Calu3 (cell line): Measurements from ENCODE around the gene UBE2J2. TPM values are rescaled to one million over a fixed set of nuclear protein-coding genes. Genes with fewer than 3 reads are reported as not detected.

Experiments
- BruUV-seq: library from RNA; stranded (reverse); fragments of 400-500 nt; replicated peaks from 2 replicates; lab custom pipeline; 2021; lab: Mats Ljungman, UMichigan
- CTCF ChIA-PET: fragments of 300-600 bp; sonication (Branson Sonifier 250); formaldehyde crosslinking; loops from one replicate; lab custom pipeline; 2022; ENCODE audit warnings: antibody characterized with exemption; lab: Charles Lee
- DNase-seq: peaks from one replicate; pipeline ENCODE4 v3.0.0; 2022
- H3K27ac Mint-ChIP-seq: one replicate; pipeline ENCODE4 v1.8.0; 2022; ENCODE audit warnings: mixed read lengths; ENCODE audit not compliant: unreplicated experiment
- H3K27me3 Mint-ChIP-seq: one replicate; pipeline ENCODE4 v1.8.0; 2022; ENCODE audit warnings: mixed read lengths; ENCODE audit not compliant: unreplicated experiment
- H3K36me3 Mint-ChIP-seq: one replicate; pipeline ENCODE4 v1.8.0; 2022; ENCODE audit warnings: mild to moderate bottlenecking, moderate library complexity, mixed read lengths; ENCODE audit not compliant: insufficient read depth, unreplicated experiment
- H3K4me1 Mint-ChIP-seq: one replicate; pipeline ENCODE4 v1.8.0; 2022; ENCODE audit warnings: mild to moderate bottlenecking, low read depth, mixed read lengths; ENCODE audit not compliant: unreplicated experiment
- H3K4me3 Mint-ChIP-seq: one replicate; pipeline ENCODE4 v1.8.0; 2022; ENCODE audit warnings: mild to moderate bottlenecking, low read depth, moderate library complexity, mixed read lengths; ENCODE audit not compliant: unreplicated experiment
- H3K9me3 Mint-ChIP-seq: one replicate; pipeline ENCODE4 v1.8.0; 2022; ENCODE audit warnings: low read depth, mixed read lengths; ENCODE audit not compliant: unreplicated experiment
- CTCF ChIP-seq: fragments of 200-600 bp; IDR thresholded peaks from one replicate; pipeline ENCODE4 v1.8.0; 2022; ENCODE audit warnings: antibody characterized with exemption; ENCODE audit not compliant: unreplicated experiment
- intact Hi-C: fragments of 100-400 bp; cut with micrococcal nuclease; formaldehyde crosslinking; loops from one replicate; pipeline ENCODE4 v1.10.0; 2022; ENCODE audit not compliant: unreplicated experiment
- total RNA-seq: library from RNA; stranded (reverse); gene quantifications from 2 replicates; pipeline ENCODE4 v1.2.3, GENCODE V29; 2022

The UBE2J2 gene
- total RNA-seq, 1 experiment from 2014 or later, result 45.6 TPM

GRCh38 chr1:1220197-1220596 is 53.5 kb downstream of the UBE2J2 start:
- CTCF ChIA-PET, result no interaction called here
- DNase-seq, result no peak
- H3K27ac Mint-ChIP-seq, result no peak overlapping the region
- no peaks in the 10 kb centered on the region for H3K9me3 Mint-ChIP-seq
- no peak overlapping the region for H3K4me3 Mint-ChIP-seq
- H3K27me3 Mint-ChIP-seq, result no peaks in the 10 kb centered on the region
- no peaks in the 10 kb centered on the region for H3K4me1 Mint-ChIP-seq
- H3K36me3 Mint-ChIP-seq, result peaks cover 53% of the 10 kb centered on the region
- intact Hi-C loops, result no loop called here
- no TSS peak for BruUV-seq
- no peak for TF ChIP-seq CTCF

- no TSS peak for BruUV-seq
- no peak overlapping the region for H3K27ac Mint-ChIP-seq
- H3K4me1 Mint-ChIP-seq, result no peaks in the 10 kb centered on the region
Observed at GRCh38 chr1:1219341-1219740, 54.3 kb downstream of the UBE2J2 start.

DNA sequence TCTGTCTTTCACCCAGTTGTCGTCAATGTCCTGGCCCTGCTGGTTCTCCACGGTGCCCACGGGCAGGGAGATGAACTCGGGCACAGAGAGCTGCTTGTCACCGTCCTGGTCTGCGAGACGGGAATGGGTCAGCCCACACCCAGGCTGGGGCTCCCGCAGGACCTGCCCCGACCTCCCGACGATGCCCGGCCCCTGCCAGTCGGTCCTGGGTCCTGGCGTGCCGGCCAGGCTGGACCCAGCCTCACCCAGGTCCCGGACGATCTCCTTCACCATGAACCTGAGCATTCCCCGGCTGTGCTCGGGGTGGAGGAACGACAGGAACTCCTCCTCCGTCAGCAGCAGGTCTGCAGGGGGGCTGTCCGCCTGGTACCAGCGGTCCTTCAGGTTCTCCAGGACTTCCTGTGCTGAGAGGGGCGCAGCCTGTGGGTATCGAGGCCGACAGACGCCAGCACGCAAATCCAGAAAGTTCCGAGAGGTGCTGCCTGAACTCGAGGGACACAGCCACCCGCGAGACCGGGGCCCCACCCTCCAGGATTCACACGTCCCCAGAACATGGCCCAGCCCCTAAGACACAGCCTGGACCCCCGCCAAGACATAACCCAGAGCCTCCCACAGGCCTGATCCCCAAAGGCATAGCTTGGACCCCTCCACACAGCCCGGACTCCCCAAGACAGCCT is 55.0 kb downstream of the UBE2J2 start:
- Mint-ChIP-seq H3K27ac (no peak overlapping the region), H3K9me3 (no peaks in the 10 kb centered on the region), H3K36me3 (peaks cover 51% of the 10 kb centered on the region), H3K27me3 (no peaks in the 10 kb centered on the region), H3K4me3 (no peak overlapping the region), H3K4me1 (no peaks in the 10 kb centered on the region)
- TF ChIP-seq CTCF, result no peak
- CTCF ChIA-PET, result no interaction called here
- intact Hi-C loops, result no loop called here
- DNase-seq, result no peak
- no TSS peak for BruUV-seq

More at GRCh38 chr1:1219341-1219740, 54.3 kb downstream of the UBE2J2 start:
- Mint-ChIP-seq H3K27me3 (no peaks in the 10 kb centered on the region), H3K4me3 (no peak overlapping the region), H3K9me3 (no peaks in the 10 kb centered on the region), H3K36me3 (peaks cover 57% of the 10 kb centered on the region)
- no peak for TF ChIP-seq CTCF
- no peak for DNase-seq
- CTCF ChIA-PET, result no interaction called here
- intact Hi-C loops, result no loop called here

DNA sequence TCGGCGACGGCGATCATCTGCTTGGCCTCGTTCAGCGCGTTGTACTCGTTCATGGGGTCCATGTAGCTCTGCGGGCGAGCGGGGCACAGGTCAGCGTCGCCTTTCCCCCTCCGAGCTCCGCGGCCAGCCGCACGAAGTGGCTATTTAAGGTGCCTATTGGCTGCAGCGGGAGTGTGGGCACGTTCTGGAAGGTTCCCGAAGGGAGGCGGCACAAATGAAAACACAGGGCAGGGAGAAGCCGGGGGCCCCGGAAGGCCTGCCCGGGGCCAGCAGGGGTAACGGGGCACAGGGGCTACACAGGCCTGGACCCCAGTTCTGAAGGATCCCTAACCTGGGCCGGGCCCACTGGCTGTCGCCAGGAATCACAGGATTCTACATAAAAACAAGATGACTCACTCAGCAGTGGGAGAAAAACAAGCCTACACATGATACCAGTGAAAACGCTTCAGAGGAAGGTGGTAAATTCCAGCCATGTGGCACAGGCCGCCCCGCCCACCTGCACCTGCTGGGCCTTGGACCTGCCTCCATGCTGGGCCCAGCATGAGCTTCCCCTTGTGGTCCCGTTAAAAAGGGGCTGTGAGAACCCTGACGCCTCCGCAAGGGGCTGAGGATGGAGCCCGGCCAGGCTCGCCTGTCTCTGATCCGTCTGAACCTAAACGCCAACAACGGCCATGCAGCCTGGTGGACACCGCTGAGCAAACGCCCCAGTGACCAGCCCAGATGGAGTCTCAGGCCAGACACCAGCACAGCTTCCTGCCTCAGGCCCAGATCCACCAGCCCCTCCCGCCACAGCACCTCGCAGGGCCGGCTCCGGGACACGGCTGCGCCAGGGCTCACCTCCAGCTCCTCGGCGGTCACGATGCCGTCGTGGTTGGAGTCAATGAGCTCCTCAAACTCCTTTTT is 55.8 kb downstream of the UBE2J2 start:
- intact Hi-C loops, result no loop called here
- H3K36me3 Mint-ChIP-seq, result peaks cover 43% of the 10 kb centered on the region
- H3K27ac Mint-ChIP-seq, result no peak overlapping the region
- DNase-seq, result no peak
- no peak overlapping the region for H3K4me3 Mint-ChIP-seq
- BruUV-seq, result no TSS peak
- TF ChIP-seq CTCF, result no peak
- H3K4me1 Mint-ChIP-seq, result no peaks in the 10 kb centered on the region
- CTCF ChIA-PET, result no interaction called here
- no peaks in the 10 kb centered on the region for H3K27me3 Mint-ChIP-seq
- no peaks in the 10 kb centered on the region for H3K9me3 Mint-ChIP-seq
